GM23248 (cell line): ENCODE results near the gene TCEAL5.
"Not testable (repeated sequence)": the region's sequence is repeated elsewhere in the genome, so short reads cannot be mapped to it uniquely, and the experiment has no call there.

Experiments used
- EZH2 ChIP-seq: fragments of 200-600 bp; sonication (generic); IDR thresholded peaks from 2 replicates; pipeline ENCODE4 v1.6.1; 2018; ENCODE audit warnings: antibody characterized with exemption, mild to moderate bottlenecking; ENCODE audit not compliant: insufficient read depth, poor library complexity, severe bottlenecking
- EZH2phosphoT487 ChIP-seq: fragments of 200-600 bp; sonication (generic); IDR thresholded peaks from 2 replicates; pipeline ENCODE4 v1.6.1; 2018; ENCODE audit warnings: antibody characterized with exemption, moderate library complexity, mild to moderate bottlenecking, low read depth; ENCODE audit not compliant: insufficient read depth

DNA sequence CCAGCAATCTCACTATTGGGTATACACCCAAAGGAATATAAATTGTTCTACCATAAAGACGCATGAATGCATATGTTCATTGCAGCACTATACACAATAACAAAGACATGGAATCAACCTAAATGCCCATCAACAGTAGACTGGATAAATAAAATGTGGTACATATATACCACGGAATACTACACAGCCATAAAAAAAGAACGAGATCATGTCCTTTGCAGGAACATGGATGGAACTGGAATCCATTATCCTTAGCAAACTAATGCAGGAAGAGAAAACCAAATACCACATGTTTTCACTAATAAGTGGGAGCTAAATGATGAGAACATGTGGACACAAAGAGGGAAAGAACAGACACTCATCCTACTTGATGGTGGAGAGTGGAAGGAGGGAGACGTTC is 50.6 kb downstream of the TCEAL5 start:
- not testable (repeated sequence) for TF ChIP-seq EZH2phosphoT487, EZH2
